NB4 (cell line): ENCODE results near the gene GPRASP1.

Experiments
- DNase-seq: peaks from one replicate; pipeline ENCODE4 v3.0.0; 2010; ENCODE audit warnings: low read depth
- H3K4me3 ChIP-seq: one replicate; pipeline ENCODE4 v1.5.1; 2011; ENCODE audit warnings: mild to moderate bottlenecking, low read depth, low read length, moderate library complexity
- CTCF ChIP-seq: IDR thresholded peaks from one replicate; pipeline ENCODE4 v1.5.1; 2012; ENCODE audit warnings: low read depth, low read length
- MAX ChIP-seq: IDR thresholded peaks from 2 replicates; pipeline ENCODE4 v1.6.1; 2011; ENCODE audit warnings: low read depth, low read length
- MYC ChIP-seq: IDR thresholded peaks from 2 replicates; pipeline ENCODE4 v1.6.1; 2011; ENCODE audit warnings: low read depth, low read length
- POLR2A ChIP-seq: IDR thresholded peaks from 2 replicates; pipeline ENCODE4 v1.6.1; 2011; ENCODE audit warnings: mild to moderate bottlenecking; ENCODE audit not compliant: insufficient read length; ENCODE audit errors: extremely low read depth

GPRASP1 gene

GRCh38 chrX:102651242-102652011, at the start of gene GPRASP1:
Gene GPRASP1, plus strand, starts transcription at chrX:102651483. Its CDS starts 2,431 bp downstream, at chrX:102653914.
- DNase-seq = no peak
- H3K4me3 ChIP-seq = no peak within 1 kb of the TSS

GRCh38 chrX:102604327-102604726, 47.0 kb upstream of the GPRASP1 start:
- H3K4me3 ChIP-seq = no peak overlapping the region
- DNase-seq = no peak
- TF ChIP-seq CTCF (no peak), MAX (no peak), POLR2A (no peak), MYC (no peak)

More at GRCh38 chrX:102651242-102652011, at the start of gene GPRASP1:
- TF ChIP-seq CTCF (no peak), MYC (no peak), POLR2A (no peak), MAX (no peak)

GRCh38 chrX:102606115-102606514, 45.2 kb upstream of the GPRASP1 start:
- H3K4me3 ChIP-seq = no peak overlapping the region
- TF ChIP-seq CTCF (no peak), MAX (no peak), POLR2A (no peak), MYC (no peak)
- DNase-seq = no peak

- TF ChIP-seq MYC (no peak), CTCF (no peak), POLR2A (no peak), MAX (no peak)
- H3K4me3 ChIP-seq = no peak overlapping the region
- no peak for DNase-seq
These were observed 40.4 kb upstream of the GPRASP1 start for GRCh38 chrX:102610905-102611304.

- TF ChIP-seq CTCF (no peak), MAX (no peak), POLR2A (no peak), MYC (no peak)
- no peak for DNase-seq
- H3K4me3 ChIP-seq = no peak overlapping the region
These were observed 27.2 kb upstream of the GPRASP1 start for GRCh38 chrX:102624105-102624504.
